Activated CD8-positive, alpha-beta memory T cell treated with anti-CD3 and anti-CD28 coated beads, Interleukin-2, amount 50 U/mL, for 1 hour (primary cell): ENCODE data around the gene LST1.
"Not testable (repeated sequence)": the region's sequence is repeated elsewhere in the genome, so short reads cannot be mapped to it uniquely, and the experiment has no call there.

Experiments used
- DNase-seq: peaks from one replicate; pipeline ENCODE4 v3.0.0-alpha.2; 2020; ENCODE audit errors: extremely low read depth

Gene LST1

GRCh38 chr6:31586008-31586407 is at the start of gene LST1:
Gene LST1 (plus strand): TSS chr6:31586277. CDS start chr6:31587300, 1,023 bp downstream.
- DNase-seq = no peak

DNA sequence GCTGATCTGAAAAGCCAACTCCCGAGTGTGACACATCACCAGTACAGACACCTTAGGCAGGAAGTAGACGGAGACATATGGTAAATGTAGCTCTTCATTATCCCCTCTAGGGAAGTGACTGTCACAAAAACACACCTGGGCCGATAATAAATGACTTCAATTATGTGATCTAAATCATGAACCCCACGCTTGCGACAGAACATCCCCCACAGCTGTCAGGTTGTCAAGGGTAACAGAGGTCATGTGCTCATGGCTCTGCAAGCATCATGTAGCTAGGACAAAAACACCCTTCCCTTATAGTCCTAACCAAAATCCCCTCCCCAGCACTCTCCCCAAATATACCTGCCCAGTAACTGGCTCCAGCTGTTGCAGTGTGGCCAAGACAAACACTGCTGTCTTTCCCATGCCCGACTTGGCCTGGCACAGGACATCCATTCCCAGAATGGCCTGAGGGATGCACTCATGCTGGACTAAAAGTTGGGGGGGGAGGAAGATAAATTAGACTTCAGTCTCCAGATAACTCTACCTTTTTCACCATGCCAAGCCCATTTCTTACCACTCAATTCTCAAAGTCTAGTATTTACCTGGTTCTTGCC is 47.2 kb upstream of the LST1 start:
- DNase-seq = no peak

- no peak for DNase-seq
These were observed 45.4 kb upstream of the LST1 start for GRCh38 chr6:31540640-31541039.

DNA sequence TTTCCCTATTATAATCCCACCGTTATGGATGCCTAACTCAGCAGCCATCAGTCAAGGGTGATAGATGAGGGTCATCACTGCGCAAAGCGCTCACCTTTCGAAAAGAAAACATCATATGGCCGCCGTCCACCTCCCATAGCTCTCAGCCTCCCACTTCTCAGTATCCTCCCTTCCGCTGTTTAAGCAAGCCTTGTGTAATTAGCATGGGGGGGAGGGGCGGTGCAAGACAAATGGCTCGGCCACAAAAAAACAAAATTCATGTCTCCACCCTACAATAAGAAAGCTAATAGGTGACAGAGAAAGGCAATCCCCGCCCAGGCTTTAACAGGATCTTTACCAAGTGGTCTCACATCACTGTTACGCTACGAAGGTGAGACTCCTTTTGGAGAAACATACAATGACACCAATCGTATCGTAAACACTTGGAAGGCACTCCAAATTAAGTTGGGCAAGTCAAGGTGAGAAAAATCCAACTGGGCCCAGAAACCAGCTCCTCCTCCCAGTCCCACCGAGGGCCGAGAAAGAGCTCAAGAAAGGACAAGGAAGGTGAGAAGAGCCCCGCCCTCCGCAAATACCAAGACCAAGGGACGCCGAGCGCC is 44.9 kb upstream of the LST1 start:
- DNase-seq = peak; percentile 48

DNA sequence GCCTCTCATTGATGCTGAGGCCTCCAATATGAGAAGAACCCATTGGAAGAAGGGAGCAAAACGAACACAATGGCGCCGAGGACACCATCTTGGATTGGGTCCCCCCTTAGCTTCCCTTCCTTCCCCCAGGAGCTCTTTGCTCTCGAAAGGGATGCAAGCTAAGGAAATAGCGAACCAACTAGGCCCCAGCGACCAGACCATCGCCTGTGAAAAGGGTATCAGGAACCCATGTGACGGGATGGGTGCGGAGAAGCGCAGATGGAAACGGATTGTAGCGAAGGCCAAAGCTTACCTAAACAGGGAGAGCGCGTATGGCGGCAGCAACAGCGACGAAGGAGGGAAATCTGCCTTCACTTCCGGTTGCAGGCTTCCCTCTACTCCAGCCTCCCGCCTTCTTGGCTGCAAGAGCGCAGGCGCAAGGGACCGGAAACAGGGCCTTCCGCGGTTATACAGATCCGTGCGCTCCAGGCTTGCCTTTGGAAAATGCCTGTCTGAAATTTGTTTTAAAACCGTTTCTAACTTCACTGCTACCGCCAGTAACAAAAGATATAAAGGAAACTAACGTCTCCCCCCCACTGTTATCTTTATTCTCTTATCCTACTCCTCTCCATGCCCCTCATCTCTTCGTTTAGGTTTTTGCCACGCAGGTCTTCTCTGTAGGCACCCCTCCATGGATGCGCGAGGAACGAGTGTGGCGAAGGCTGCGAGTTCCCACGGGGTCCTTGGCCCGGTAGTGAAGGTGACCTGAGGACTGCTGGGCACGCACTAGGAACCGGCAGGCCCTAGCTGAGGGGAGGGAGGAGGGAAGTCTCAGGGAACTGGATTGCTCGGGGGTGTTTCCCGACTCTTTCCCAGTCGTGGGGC is 44.2 kb upstream of the LST1 start, which contains the start of gene DDX39B:
Gene DDX39B, minus strand, starts transcription at position 346 of the 864 bp plus-strand sequence. CDS start 1,471 bp downstream, outside the sequence.
- peak; percentile 89 for DNase-seq

GRCh38 chr6:31543639-31544038 is 42.4 kb upstream of the LST1 start:
- no peak for DNase-seq

DNA sequence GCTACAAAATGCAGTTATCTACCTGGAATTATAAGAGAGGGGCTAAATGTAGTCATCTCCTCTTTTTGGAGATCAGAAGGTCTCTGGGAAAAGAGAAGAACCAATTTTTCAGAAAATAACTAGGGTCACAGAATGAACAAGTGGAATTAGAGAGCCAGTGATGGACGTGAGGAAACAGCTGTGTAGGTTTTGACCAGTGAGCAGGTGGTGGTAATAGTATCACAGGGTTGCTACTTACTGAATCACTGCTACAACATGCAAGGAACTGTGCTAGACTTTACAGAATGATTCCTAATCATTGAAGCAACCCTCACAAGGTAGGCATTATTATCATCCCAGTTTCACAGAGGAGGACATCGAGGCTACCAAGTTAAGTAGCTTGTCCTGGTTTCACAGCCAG is 41.4 kb upstream of the LST1 start:
- DNase-seq = no peak

DNA sequence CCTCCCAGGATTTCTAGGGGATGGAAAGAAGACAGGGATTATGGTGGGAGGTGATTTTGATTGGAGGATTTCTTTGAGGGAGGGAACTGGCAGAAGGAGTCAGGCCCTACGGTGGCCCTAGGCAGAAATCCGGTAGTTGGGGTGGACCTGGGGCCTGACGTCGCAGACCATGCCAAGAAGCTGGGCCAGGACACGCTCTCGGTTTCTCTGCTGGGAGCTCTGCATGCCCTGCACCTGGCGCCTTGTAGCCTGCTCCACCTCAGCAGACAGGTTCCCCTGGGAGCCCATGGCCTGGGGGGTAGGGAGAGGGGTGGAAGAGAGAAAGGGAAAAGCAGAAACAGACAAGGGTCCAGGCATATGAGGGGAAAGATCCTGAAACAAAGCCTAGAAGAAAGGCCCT is 40.8 kb upstream of the LST1 start:
- no peak for DNase-seq

- DNase-seq = peak; percentile 47
These were observed 39.6 kb upstream of the LST1 start, which contains the start of gene ATP6V1G2 for GRCh38 chr6:31546339-31546957. Gene ATP6V1G2 (minus strand): TSS chr6:31546608. CDS start chr6:31546559, 49 bp downstream.

DNA sequence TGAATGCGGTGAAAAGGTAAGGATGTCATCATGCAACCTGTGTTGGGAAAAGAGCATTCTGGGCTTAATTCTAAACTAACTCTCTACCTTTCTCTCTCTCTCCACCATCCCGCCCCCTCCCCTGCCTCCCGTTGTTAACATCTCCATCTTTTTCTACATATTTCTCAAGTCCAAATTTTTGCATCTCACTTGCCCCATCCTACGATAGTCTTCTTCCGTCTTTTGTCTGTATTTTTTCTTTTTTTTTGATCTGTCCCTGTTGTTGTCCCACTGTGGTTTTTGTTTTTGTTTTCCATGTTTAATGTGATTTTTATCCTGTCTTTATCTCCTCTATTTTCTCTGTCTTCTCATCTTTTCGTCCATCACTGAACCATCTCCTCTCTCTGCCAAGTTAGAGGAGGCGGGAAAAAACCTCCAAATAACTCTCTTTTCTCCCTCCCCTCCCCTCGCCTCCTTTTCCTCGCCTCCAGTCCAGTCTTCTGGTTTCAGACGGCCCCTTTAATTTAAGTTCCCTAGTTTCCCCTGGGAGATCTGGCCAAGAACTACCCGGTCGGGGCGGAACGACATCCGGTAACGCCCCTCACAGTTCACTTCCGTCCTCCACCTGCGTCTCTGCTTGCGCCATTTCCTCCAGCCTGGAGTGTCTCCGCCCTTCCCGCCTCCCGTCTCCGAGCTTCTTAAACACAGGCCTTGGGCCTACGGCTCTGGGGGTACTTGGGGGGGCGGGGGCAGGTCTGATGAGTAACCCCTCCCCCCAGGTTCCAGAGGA is 38.9 kb upstream of the LST1 start, which contains the start of gene NFKBIL1:
Gene NFKBIL1, plus strand, starts transcription at position 651 of the 769 bp plus-strand sequence. Its CDS starts 87 bp downstream, at position 738.
- peak; percentile 83 for DNase-seq

DNA sequence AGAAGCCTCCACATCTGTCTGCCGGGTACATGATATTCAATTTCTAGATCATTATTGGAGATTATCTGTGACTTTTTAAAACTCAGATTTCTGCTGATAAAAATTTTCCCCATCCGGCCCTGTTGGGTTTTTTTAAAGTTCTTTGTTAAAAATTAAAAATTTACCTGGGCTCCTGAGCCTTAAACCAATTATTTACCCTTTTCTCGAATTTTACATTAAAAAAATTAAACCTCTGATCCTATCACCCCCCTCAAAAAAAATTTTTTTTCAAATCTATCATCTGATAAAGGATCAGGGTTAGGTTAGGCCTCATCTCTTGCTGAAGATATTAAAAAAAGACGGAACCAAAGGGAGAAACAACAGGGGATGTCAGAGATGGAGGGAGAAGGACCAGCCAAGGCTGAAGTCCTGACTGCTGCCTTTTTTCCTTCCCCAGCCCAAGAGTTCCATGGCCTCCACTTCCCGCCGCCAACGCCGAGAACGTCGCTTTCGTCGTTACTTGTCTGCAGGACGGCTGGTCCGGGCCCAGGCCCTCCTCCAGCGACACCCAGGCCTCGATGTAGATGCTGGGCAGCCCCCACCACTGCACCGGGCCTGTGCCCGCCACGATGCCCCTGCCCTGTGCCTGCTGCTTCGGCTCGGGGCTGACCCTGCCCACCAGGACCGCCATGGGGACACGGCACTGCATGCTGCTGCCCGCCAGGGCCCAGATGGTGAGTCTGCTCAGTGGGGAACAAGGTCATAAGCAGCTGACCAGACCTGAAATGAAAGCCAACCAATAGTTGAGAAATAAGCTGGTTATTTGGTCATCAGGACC is 38.1 kb upstream of the LST1 start:
- no peak for DNase-seq

DNA sequence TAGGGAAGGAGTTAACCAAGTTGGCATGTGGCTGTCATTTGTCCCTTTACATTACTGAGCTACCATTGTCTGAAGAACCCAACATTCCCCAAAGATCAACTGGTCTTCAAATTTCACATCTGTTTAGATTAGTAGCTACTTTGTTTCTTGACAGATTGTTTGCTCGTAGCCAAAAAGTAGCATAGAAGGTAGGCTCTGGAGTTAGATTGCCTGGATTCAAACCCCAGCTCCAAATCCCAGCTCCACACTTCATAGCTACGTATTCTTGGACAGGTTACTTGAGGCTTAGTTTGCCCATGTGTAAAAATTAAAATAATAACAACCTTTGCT is 37.6 kb upstream of the LST1 start:
- no peak for DNase-seq

DNA sequence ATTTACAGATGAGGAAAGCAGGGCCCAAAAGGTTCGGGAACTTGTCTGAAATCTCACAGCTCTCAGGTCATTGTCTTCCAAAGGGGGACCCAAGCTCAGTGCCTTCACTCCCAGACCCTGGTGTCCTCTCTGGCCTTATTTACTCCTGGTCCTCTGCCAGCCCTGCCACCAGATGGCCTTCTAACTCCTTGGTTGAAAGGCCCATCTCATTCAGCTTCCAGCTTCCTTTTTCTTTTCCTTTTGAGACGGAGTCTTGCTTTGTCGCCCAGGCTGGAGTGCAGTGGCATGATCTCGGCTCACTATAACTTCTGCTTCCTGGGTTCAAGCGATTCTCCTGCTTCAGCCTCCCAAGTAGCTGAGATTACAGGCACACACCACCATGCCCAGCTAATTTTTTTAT is 34.7 kb upstream of the LST1 start:
- not testable (repeated sequence) for DNase-seq

- DNase-seq = no peak
These were observed 29.8 kb upstream of the LST1 start for GRCh38 chr6:31556307-31556706.

DNA sequence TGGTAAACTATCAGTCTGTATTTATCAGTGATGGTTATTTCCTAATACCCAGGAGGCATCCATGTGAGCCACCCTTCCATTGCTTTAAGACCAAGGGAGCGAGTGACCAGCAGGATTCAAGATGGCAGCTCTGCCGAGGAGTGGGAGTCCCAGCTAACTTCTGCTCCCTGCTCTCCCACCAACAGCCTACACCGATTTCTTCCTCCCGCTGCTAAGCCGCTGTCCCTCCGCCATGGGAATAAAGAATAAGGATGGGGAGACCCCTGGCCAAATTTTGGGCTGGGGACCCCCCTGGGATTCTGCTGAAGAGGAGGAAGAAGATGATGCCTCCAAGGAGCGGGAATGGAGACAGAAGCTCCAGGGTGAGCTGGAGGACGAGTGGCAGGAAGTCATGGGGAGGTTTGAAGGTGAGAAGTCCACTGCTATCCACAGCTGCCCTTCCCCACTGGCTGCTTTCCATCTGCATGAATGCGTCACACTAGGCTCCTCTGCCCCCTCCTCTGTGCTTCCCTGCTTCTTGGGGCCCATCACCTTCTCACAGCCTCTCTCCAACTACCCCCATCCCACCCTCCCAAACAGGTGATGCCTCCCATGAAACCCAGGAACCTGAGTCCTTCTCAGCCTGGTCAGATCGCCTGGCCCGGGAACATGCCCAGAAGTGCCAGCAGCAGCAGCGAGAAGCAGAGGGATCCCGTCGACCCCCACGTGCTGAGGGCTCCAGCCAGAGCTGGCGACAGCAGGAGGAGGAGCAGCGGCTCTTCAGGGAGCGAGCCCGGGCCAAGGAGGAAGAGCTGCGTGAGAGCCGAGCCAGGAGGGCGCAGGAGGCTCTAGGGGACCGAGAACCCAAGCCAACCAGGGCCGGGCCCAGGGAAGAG is 28.4 kb upstream of the LST1 start:
- DNase-seq = no peak

DNA sequence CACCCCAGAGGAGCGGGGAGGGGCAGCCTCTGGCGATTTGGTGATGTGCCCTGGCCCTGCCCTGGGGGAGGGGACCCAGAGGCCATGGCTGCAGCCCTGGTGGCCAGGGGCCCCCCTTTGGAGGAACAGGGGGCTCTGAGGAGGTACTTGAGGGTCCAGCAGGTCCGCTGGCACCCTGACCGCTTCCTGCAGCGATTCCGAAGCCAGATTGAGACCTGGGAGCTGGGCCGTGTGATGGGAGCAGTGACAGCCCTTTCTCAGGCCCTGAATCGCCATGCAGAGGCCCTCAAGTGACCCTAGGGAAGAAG is 27.8 kb upstream of the LST1 start:
- DNase-seq = no peak

DNA sequence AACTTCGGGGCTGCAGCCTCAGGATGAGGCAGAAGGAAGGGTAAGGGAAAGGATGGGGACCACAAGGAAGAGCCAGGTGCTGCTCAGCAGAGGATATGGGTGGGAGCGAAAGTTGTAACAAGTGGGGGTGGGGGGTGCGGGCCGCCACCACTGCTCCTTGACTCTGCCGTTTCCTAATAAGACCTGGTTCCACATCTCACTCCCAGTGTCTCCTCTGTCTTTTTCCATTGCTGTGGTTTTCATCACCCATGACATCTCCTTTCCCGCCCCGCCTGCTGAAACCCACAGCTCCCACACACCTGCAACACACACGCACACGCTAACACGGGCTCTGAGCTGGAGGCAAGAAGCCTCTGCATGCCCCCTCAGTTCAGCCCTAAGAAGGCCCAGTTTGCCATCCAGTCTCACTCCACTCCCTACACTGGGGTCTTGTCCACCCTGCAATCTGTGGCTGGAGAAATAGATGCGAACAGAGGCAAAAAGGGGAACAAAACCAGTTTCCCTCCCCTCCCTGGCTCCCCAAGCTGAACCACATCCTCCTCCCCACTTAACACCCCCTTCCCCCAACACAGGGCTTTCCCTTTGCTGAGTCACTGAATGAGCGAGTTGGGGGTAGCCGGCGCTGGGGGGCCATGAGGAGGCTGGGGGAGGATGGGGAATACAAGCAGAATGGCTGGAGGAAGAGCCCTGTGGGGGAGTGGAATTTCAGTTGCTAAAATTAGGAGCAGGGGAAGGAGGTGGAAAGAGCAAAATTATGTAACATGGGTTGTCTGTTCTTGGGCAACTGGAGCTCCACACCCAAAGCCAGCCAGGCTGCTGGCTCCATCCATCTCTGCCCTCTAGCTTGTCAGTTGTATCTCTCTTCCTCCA is 27.2 kb upstream of the LST1 start:
- DNase-seq = no peak

- DNase-seq = no peak
These were observed 26.5 kb upstream of the LST1 start for GRCh38 chr6:31559606-31559957.
